HEK293T (cell line): ENCODE measurements around the gene KRT38.

Source experiments
- CTCF ChIA-PET: fragments of 350-600 bp; formaldehyde crosslinking; extraction: SDS; loops from one replicate; lab custom pipeline; 2021; ENCODE audit warnings: antibody characterized with exemption, inconsistent platforms; lab: Yijun Ruan, JAX
- POLR2A ChIA-PET: fragments of 350-600 bp; formaldehyde crosslinking; extraction: SDS; loops from one replicate; lab custom pipeline; 2020; ENCODE audit warnings: antibody characterized with exemption, inconsistent platforms; lab: Yijun Ruan, JAX
- DNase-seq: peaks from one replicate; pipeline ENCODE4 v3.0.0; 2012; ENCODE audit warnings: mixed read lengths; ENCODE audit errors: extremely low spot score
- ARNT ChIP-seq: fragments of 450-650 bp; IDR thresholded peaks from 2 replicates; pipeline ENCODE4 v1.6.1; 2017; ENCODE audit warnings: mild to moderate bottlenecking
- BHLHE40 ChIP-seq: fragments of 450-650 bp; IDR thresholded peaks from 2 replicates; pipeline ENCODE4 v1.6.1; 2016; ENCODE audit warnings: mild to moderate bottlenecking, moderate library complexity, borderline replicate concordance
- CTBP1 ChIP-seq: fragments of 450-650 bp; IDR thresholded peaks from 2 replicates; pipeline ENCODE4 v1.6.1; 2016; ENCODE audit warnings: borderline replicate concordance
- ELF4 ChIP-seq: fragments of 450-650 bp; IDR thresholded peaks from 2 replicates; pipeline ENCODE4 v1.6.1; 2017; ENCODE audit warnings: antibody characterized with exemption
- FOXA1 ChIP-seq: fragments of 450-650 bp; IDR thresholded peaks from 2 replicates; pipeline ENCODE4 v1.6.1; 2016; ENCODE audit warnings: mild to moderate bottlenecking
- FOXK2 ChIP-seq: fragments of 450-650 bp; IDR thresholded peaks from 2 replicates; pipeline ENCODE4 v1.6.1; 2016; ENCODE audit warnings: mild to moderate bottlenecking
- FOXM1 ChIP-seq: fragments of 450-650 bp; IDR thresholded peaks from 2 replicates; pipeline ENCODE4 v1.6.1; 2017; ENCODE audit warnings: mild to moderate bottlenecking, borderline replicate concordance
- HDGF ChIP-seq: fragments of 450-650 bp; IDR thresholded peaks from 2 replicates; pipeline ENCODE4 v1.6.1; 2017; ENCODE audit warnings: antibody characterized with exemption, borderline replicate concordance
- L3MBTL2 ChIP-seq: fragments of 450-650 bp; conservative IDR thresholded peaks from 2 replicates; pipeline ENCODE4 v1.6.1; 2016; ENCODE audit warnings: mild to moderate bottlenecking
- LEF1 ChIP-seq: fragments of 450-650 bp; IDR thresholded peaks from 2 replicates; pipeline ENCODE4 v1.6.1; 2017; ENCODE audit warnings: mild to moderate bottlenecking, borderline replicate concordance
- NFRKB ChIP-seq: fragments of 450-650 bp; IDR thresholded peaks from 2 replicates; pipeline ENCODE4 v1.6.1; 2016; ENCODE audit warnings: mild to moderate bottlenecking, moderate library complexity
- PKNOX1 ChIP-seq: fragments of 450-650 bp; IDR thresholded peaks from 2 replicates; pipeline ENCODE4 v1.6.1; 2016
- SP1 ChIP-seq: fragments of 450-650 bp; IDR thresholded peaks from 2 replicates; pipeline ENCODE4 v1.6.1; 2017
- SUZ12 ChIP-seq: fragments of 450-650 bp; IDR thresholded peaks from 2 replicates; pipeline ENCODE4 v1.6.1; 2016; ENCODE audit warnings: mild to moderate bottlenecking
- TARDBP ChIP-seq: fragments of 450-650 bp; IDR thresholded peaks from 2 replicates; pipeline ENCODE4 v1.6.1; 2016
- ZNF384 ChIP-seq: fragments of 450-650 bp; IDR thresholded peaks from 2 replicates; pipeline ENCODE4 v1.6.1; 2016

Gene KRT38

GRCh38 chr17:41463746-41464145 is 23.0 kb upstream of the KRT38 start:
- TF ChIP-seq FOXA1 (no peak), NFRKB (no peak), BHLHE40 (no peak), ZNF384 (no peak), FOXK2 (no peak), PKNOX1 (no peak), SUZ12 (no peak), SP1 (no peak), L3MBTL2 (no peak)
- ChIA-PET POLR2A (no interaction called here), CTCF (no interaction called here)
- no peak for DNase-seq

- no peak for DNase-seq
- POLR2A ChIA-PET = no interaction called here
- TF ChIP-seq L3MBTL2 = no peak
- CTCF ChIA-PET = interaction anchor here (0.6 kb wide), 1 partner anchor 67 kb away, joined by 3 read pairs; no protein-coding TSS in a partner anchor
Measured at GRCh38 chr17:41462705-41463104, 21.9 kb upstream of the KRT38 start.

- DNase-seq = no peak
- TF ChIP-seq NFRKB = no peak
- TF ChIP-seq CTBP1 = no peak
- ChIA-PET CTCF (interaction anchor here (1.1 kb wide), 1 partner anchor 92 kb away, joined by 3 read pairs; no protein-coding TSS in a partner anchor), POLR2A (no interaction called here)
Measured at GRCh38 chr17:41457676-41458075, 16.9 kb upstream of the KRT38 start.

- TF ChIP-seq NFRKB (no peak), TARDBP (no peak)
- no peak for DNase-seq
- ChIA-PET POLR2A (no interaction called here), CTCF (no interaction called here)
Measured at GRCh38 chr17:41456204-41456603, 15.4 kb upstream of the KRT38 start.

DNA sequence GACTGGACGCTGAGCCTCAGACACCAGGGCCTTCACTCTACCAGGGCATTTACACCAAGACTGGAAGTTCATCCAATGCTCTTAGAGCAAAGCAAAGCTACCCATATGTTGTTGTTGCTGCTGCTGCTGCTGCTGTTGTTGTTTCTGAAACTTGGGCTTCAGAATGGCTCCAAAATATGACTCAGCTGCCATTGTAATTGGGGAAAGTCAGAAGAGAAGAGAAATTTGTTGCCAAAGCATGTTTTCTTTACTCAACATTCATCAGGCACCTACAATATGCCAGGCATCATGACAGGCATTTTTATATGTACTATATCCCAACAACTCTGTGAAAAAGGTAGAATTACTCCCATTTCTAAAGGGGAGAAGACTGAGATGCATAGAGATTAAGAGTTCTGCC is 14.5 kb upstream of the KRT38 start:
- POLR2A ChIA-PET = no interaction called here
- CTCF ChIA-PET = no interaction called here
- no peak for TF ChIP-seq ZNF384
- no peak for TF ChIP-seq LEF1
- TF ChIP-seq TARDBP = no peak
- TF ChIP-seq SP1 = no peak
- TF ChIP-seq PKNOX1 = no peak
- no peak for TF ChIP-seq ARNT
- no peak for TF ChIP-seq BHLHE40
- no peak for TF ChIP-seq ELF4
- TF ChIP-seq L3MBTL2 = no peak
- no peak for TF ChIP-seq FOXK2
- TF ChIP-seq CTBP1 = no peak
- no peak for DNase-seq

GRCh38 chr17:41453066-41453465 is 12.3 kb upstream of the KRT38 start:
- TF ChIP-seq FOXK2 (no peak), NFRKB (no peak), TARDBP (no peak), ELF4 (no peak), PKNOX1 (no peak), FOXA1 (no peak), ARNT (no peak)
- CTCF ChIA-PET = no interaction called here
- POLR2A ChIA-PET = no interaction called here
- no peak for DNase-seq

DNA sequence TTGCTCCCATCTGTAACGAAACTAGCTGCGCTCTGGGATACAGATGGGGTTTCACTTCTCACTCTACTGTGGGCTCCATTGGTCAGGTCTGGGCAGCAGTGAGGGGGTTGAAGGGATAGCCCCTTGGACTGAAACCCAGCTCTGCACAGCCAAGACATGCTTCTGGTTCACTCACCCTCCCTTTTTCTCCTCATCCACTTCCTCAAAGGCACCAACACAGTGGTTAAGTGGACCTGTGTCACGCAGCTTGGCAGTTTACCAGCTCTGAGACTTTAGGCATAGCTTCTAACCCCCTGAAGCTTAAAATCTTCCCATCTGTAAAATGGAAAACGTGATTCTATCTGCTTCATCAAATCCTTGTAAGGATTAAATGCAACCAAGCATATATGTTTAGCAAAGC is 11.5 kb upstream of the KRT38 start:
- no peak for TF ChIP-seq NFRKB
- TF ChIP-seq LEF1 = no peak
- TF ChIP-seq PKNOX1 = no peak
- no peak for TF ChIP-seq FOXM1
- no peak for TF ChIP-seq TARDBP
- TF ChIP-seq HDGF = no peak
- no peak for TF ChIP-seq CTBP1
- TF ChIP-seq SUZ12 = no peak
- TF ChIP-seq ARNT = no peak
- TF ChIP-seq ELF4 = no peak
- no peak for TF ChIP-seq ZNF384
- no peak for TF ChIP-seq FOXK2
- no peak for TF ChIP-seq L3MBTL2
- no peak for TF ChIP-seq SP1
- TF ChIP-seq BHLHE40 = no peak
- TF ChIP-seq FOXA1 = no peak
- CTCF ChIA-PET = no interaction called here
- no peak for DNase-seq
- POLR2A ChIA-PET = no interaction called here
